GM12878 (cell line): ENCODE data around the gene ZNF484. TPM values are rescaled to one million over a fixed set of nuclear protein-coding genes. Genes with fewer than 3 reads are reported as not detected.
A peak's percentile ranks its signal among the peaks of the same experiment; 100 is the strongest.
"Not testable (repeated sequence)": the region's sequence is repeated elsewhere in the genome, so short reads cannot be mapped to it uniquely, and the experiment has no call there.

Source experiments
- ATAC-seq: fragments of 200-7000 bp; cut with Tn5 transposase; 3 replicates; pipeline ENCODE4 v1.9.1; 2020; ENCODE audit warnings: mild to moderate bottlenecking, moderate library complexity
- BruUV-seq: library from RNA; stranded (reverse); fragments of 400-500 nt; replicated peaks from 2 replicates; lab custom pipeline; 2021; lab: Mats Ljungman, UMichigan
- CTCF ChIA-PET: fragments of 300-600 bp; sonication (Branson Sonifier 250); formaldehyde crosslinking; extraction: SDS; loops from one replicate; lab custom pipeline; 2021; ENCODE audit warnings: inconsistent platforms; lab: Yijun Ruan, JAX
- POLR2A ChIA-PET: fragments of 350-600 bp; formaldehyde crosslinking; extraction: SDS; loops from one replicate; lab custom pipeline; 2021; ENCODE audit warnings: inconsistent platforms; lab: Charles Lee
- RAD21 ChIA-PET: fragments of 300-600 bp; sonication (Branson Sonifier 250); formaldehyde crosslinking; loops from one replicate; lab custom pipeline; 2023; ENCODE audit warnings: antibody characterized with exemption; ENCODE audit not compliant: unreplicated experiment; lab: Charles Lee
- SMC1A ChIA-PET: fragments of 300-600 bp; sonication (Branson Sonifier 250); formaldehyde crosslinking; loops from one replicate; lab custom pipeline; 2023; ENCODE audit not compliant: unreplicated experiment, uncharacterized antibody; lab: Charles Lee
- DNase-seq: peaks from one replicate; pipeline ENCODE4 v3.0.0-alpha.2; 2011; ENCODE audit warnings: low read depth, low spot score
- FAIRE-seq: peaks from 3 replicates; lab custom pipeline; 2011; peaks lifted over from hg19 to GRCh38; lab: Jason Lieb, UNC
- H2AFZ ChIP-seq: 2 replicates; pipeline ENCODE4 v1.6.0; 2011; ENCODE audit warnings: low read depth, low read length, control low read depth; ENCODE audit not compliant: control insufficient read depth
- H3K27ac ChIP-seq: 2 replicates; pipeline ENCODE4 v1.5.1; 2011; ENCODE audit warnings: control low read depth; ENCODE audit not compliant: control insufficient read depth, insufficient read depth
- H3K27me3 ChIP-seq, 2 experiments: replicated peaks in 1 of 2; 2 replicates each; pipeline versions ENCODE4 v1.6.0 to v1.6.1; 2011; ENCODE audit warnings: low read length in 1 of 2; ENCODE audit not compliant: control insufficient read depth in 2 of 2, insufficient read depth in 2 of 2
- H3K36me3 ChIP-seq, 2 experiments: 2 replicates each; pipeline ENCODE4 v1.5.1; 2011; ENCODE audit warnings: low read length in 1 of 2; ENCODE audit not compliant: control insufficient read depth in 2 of 2, insufficient read depth in 2 of 2
- H3K4me1 ChIP-seq: 2 replicates; pipeline ENCODE4 v1.6.1; 2011; ENCODE audit warnings: mild to moderate bottlenecking, low read length, moderate library complexity, mixed read lengths; ENCODE audit not compliant: control insufficient read depth, insufficient read depth
- H3K4me2 ChIP-seq: 2 replicates; pipeline ENCODE4 v1.6.0; 2011; ENCODE audit warnings: control low read depth; ENCODE audit not compliant: control insufficient read depth, insufficient read depth
- H3K4me3 ChIP-seq: fragments of 200-600 bp; sonication (generic); 2 replicates; pipeline ENCODE4 v1.5.1; 2016
- H3K79me2 ChIP-seq: 2 replicates; pipeline ENCODE4 v1.6.0; 2011; ENCODE audit warnings: low read length; ENCODE audit not compliant: control insufficient read depth, insufficient read depth
- H3K9ac ChIP-seq: 2 replicates; pipeline ENCODE4 v1.8.0; 2011; ENCODE audit warnings: low read length, control low read depth, mixed read lengths; ENCODE audit not compliant: control insufficient read depth, insufficient read depth
- H3K9me3 ChIP-seq: replicated peaks from 3 replicates; pipeline ENCODE4 v1.5.1; 2011; ENCODE audit warnings: mild to moderate bottlenecking, low read length; ENCODE audit not compliant: control insufficient read depth, insufficient read depth
- H4K20me1 ChIP-seq: 2 replicates; pipeline ENCODE4 v1.6.0; 2011; ENCODE audit not compliant: control insufficient read depth, insufficient read depth
- WGBS: methylation state at CpG from one replicate; pipeline ENCODE4 v1.1.6; 2016; ENCODE audit warnings: low lambda C conversion rate; ENCODE audit not compliant: insufficient replicate concordance, insufficient coverage; ENCODE audit errors: missing lambda C conversion rate; 5-methylcytosine and 5-hydroxymethylcytosine counted together
- in situ Hi-C: fragments of 300-500 bp; cut with MboI; formaldehyde crosslinking; loops from 9 replicates; pipeline ENCODE4 v1.14.3; 2018; ENCODE audit warnings: mixed read lengths
- intact Hi-C: fragments of 100-400 bp; cut with micrococcal nuclease; formaldehyde crosslinking; loops from one replicate; pipeline ENCODE4 v1.14.2; 2022; ENCODE audit not compliant: unreplicated experiment
- polyA plus RNA-seq, 11 experiments: library from polyadenylated mRNA; depleted of rRNA in 4 of 11; unstranded in 6 of 11; stranded (reverse) in 5 of 11; fragments of >200 nt; fragmentation: Nextera tagmentation in 4 of 11; fragmentation: Illumina TruSeq in 1 of 11; extraction: Ambion mirVana in 4 of 11; extraction: Trizol in 1 of 11; gene quantifications; 1 replicate in 1 of 11; 2 replicates in 10 of 11; pipeline versions ENCODE4 v1.2.1 to v1.2.3, GENCODE V29; 2011 to 2016; ENCODE audit warnings: inconsistent platforms in 2 of 11, missing spikeins in 2 of 11, low read depth in 1 of 11
- total RNA-seq, 4 experiments: library from RNA; depleted of rRNA in 3 of 4; stranded (reverse); fragments of >200 nt in 3 of 4; fragmentation: Illumina TruSeq in 1 of 4; extraction: Trizol in 1 of 4; gene quantifications; 2 replicates each; pipeline versions ENCODE4 v1.2.1 to v1.2.3, GENCODE V29; 2013 to 2021
- TF ChIP-seq, protein P1 (sequence below), 3 experiments: IDR thresholded peaks in 2 of 3; conservative IDR thresholded peaks in 1 of 3; 2 replicates each; pipeline ENCODE4 v1.5.1; 2011; ENCODE audit warnings: low read depth in 3 of 3, low read length in 3 of 3, mild to moderate bottlenecking in 3 of 3, control low read depth in 2 of 3, moderate library complexity in 2 of 3, inconsistent platforms in 1 of 3, mixed read lengths in 1 of 3; ENCODE audit not compliant: control insufficient read depth in 2 of 3, insufficient read depth in 1 of 3; ENCODE audit errors: extremely low read depth in 1 of 3

Gene ZNF484
- total and polyA plus RNA-seq, 10 of the 15 experiments (the other 5 are each of a cell fraction or from before 2014, with no cell fraction given), result 0.95 to 7.8 (median 3.3) TPM

DNA sequence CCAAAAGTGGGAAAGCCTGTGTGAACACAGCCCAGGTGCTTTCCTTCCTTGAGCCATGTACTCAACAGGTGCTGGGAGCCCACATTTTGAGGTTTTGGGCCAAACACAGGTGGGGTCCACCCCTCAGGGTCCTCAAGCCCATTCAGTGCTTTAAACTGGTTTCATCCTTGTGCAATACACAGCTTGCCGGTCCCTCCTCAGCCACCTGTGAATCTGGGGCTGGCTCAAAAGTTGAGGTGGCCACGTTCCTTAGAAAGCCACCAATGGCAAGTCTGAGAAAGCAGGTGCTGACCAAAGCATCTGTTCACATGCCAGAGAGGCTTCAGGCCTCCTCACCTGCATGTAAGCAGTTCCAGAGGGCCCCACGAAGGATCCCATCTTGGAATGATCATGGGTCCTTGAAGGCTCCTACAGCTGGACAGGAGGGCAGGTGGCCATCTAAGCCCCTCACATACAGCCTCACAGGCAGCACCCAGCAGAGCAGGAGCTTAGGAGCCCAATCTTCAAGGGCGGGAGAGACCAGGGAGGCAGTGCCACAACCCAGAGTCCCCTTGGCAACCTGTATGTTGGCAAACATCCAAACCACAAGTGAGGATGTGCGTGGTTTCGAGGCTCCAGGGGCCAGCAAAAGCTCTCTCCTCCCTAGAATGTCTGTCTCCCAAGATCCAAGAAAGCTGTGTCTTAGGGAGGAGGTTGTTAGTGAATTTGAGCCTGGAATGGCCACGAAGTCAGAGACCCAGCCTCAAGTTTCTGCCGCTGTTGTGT is 9.2 kb upstream of the ZNF484 start:
- H2AFZ ChIP-seq, POLR2A ChIA-PET, SMC1A ChIA-PET, H3K27ac ChIP-seq, BruUV-seq, H3K4me3 ChIP-seq, H3K79me2 ChIP-seq, H3K27me3 ChIP-seq, intact Hi-C loops, FAIRE-seq, in situ Hi-C loops, RAD21 ChIA-PET, CTCF ChIA-PET, ATAC-seq, H4K20me1 ChIP-seq, H3K4me1 ChIP-seq, H3K9me3 ChIP-seq, H3K9ac ChIP-seq, DNase-seq, H3K4me2 ChIP-seq, H3K36me3 ChIP-seq: not testable (repeated sequence)
- 25% methylated on average over 8 of the region's 8 CpGs for WGBS

DNA sequence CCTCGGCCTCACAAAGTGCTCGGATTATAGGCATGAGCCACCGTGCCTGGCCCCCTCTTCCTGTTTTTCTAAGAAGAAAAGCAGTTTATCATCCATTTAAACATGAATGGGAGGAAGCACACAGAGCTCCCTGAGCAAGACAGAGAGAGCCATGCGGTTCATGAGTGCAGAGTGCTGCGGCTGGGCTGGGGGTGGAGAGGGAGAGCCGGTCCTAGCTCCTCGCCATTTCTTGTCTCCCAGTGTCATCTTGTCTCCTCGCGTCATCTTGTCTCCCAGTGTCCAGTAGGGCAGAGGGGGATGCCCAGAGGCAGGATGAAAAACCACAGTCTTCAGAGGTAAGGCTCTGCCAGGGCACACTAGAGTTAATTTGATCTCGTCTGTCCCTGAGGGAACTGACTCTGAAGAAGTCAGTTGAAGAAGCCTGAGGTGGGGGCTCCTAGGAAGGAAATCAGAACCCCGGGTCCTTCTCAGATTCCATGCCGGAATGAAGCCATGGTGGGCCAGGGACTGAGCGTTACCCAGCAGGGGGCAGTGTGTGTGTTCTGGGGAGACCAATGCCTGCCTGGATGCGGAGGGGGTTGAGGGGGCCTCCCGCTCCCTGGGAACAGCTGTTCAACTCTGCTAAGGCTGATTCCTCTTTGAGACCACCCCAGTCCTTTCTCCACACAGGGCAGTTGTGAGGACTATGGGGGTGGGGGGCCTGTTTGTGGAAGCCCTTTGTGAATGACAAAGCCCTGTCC is 6.0 kb upstream of the ZNF484 start:
- H3K36me3 ChIP-seq, H3K79me2 ChIP-seq, H3K9me3 ChIP-seq, ATAC-seq, RAD21 ChIA-PET, H3K4me2 ChIP-seq, DNase-seq, H4K20me1 ChIP-seq, H2AFZ ChIP-seq, H3K27ac ChIP-seq, H3K9ac ChIP-seq, H3K4me3 ChIP-seq, in situ Hi-C loops, POLR2A ChIA-PET, CTCF ChIA-PET, intact Hi-C loops, H3K4me1 ChIP-seq, FAIRE-seq, H3K27me3 ChIP-seq, BruUV-seq, SMC1A ChIA-PET: not testable (repeated sequence)
- TF ChIP-seq, protein P1, sequence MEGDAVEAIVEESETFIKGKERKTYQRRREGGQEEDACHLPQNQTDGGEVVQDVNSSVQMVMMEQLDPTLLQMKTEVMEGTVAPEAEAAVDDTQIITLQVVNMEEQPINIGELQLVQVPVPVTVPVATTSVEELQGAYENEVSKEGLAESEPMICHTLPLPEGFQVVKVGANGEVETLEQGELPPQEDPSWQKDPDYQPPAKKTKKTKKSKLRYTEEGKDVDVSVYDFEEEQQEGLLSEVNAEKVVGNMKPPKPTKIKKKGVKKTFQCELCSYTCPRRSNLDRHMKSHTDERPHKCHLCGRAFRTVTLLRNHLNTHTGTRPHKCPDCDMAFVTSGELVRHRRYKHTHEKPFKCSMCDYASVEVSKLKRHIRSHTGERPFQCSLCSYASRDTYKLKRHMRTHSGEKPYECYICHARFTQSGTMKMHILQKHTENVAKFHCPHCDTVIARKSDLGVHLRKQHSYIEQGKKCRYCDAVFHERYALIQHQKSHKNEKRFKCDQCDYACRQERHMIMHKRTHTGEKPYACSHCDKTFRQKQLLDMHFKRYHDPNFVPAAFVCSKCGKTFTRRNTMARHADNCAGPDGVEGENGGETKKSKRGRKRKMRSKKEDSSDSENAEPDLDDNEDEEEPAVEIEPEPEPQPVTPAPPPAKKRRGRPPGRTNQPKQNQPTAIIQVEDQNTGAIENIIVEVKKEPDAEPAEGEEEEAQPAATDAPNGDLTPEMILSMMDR (IDR thresholded peaks at IDR 0.05 in 2 of 3, conservative IDR thresholded peaks at IDR 0.05 in 1 of 3; ENCODE audit: control insufficient read depth in 2 of 3, extremely low read depth in 1 of 3, insufficient read depth in 1 of 3, low read depth in 3 of 3, low read length in 3 of 3), result peak in 1 of 3 experiments; percentile 11; a peak in 1 of 6 replicates
- 54% methylated on average over 15 of the region's 15 CpGs for WGBS
